CD4-positive, alpha-beta T cell (primary cell): ENCODE measurements around the gene POLR3K. TPM values are rescaled to one million over a fixed set of nuclear protein-coding genes. Genes with fewer than 3 reads are reported as not detected.

Experiments used
- ATAC-seq: fragments of 200-7000 bp; cut with Tn5 transposase; one replicate; pipeline ENCODE4 v1.10.0; 2022; ENCODE audit warnings: mild to moderate bottlenecking; ENCODE audit not compliant: poor library complexity
- CTCF ChIA-PET: fragments of 350-600 bp; sonication (Branson Sonifier 250); formaldehyde crosslinking; loops from one replicate; lab custom pipeline; 2021; ENCODE audit warnings: antibody characterized with exemption, inconsistent platforms; lab: Charles Lee
- POLR2A ChIA-PET: fragments of 350-600 bp; sonication (Branson Sonifier 250); formaldehyde crosslinking; loops from one replicate; lab custom pipeline; 2021; ENCODE audit warnings: antibody characterized with exemption, inconsistent platforms; lab: Charles Lee
- DNase-seq, 14 experiments: peaks; one replicate each; pipeline ENCODE4 v3.0.0-alpha.2; 2013 to 2020; ENCODE audit warnings: mixed read lengths in 2 of 14
- H3K27ac ChIP-seq, 2 donors: one replicate each; pipeline versions ENCODE4 v1.5.1 to v1.7.0; 2013; ENCODE audit warnings: low read length in 2 of 2, low read depth in 1 of 2, mild to moderate bottlenecking in 1 of 2
- H3K27me3 ChIP-seq, 2 experiments: 1 replicate in 1 of 2; 2 replicates in 1 of 2; pipeline versions ENCODE4 v1.6.1 to v1.7.0; 2013; ENCODE audit warnings: low read length in 2 of 2, control low read depth in 1 of 2, mild to moderate bottlenecking in 1 of 2, moderate library complexity in 1 of 2; ENCODE audit not compliant: insufficient read depth in 2 of 2, control insufficient read depth in 1 of 2
- H3K36me3 ChIP-seq: one replicate; pipeline ENCODE4 v1.6.1; 2013; ENCODE audit warnings: low read length, control low read depth; ENCODE audit not compliant: insufficient read depth
- H3K4me1 ChIP-seq: one replicate; pipeline ENCODE4 v1.6.1; 2013; ENCODE audit warnings: low read length, control low read depth; ENCODE audit not compliant: insufficient read depth
- H3K4me3 ChIP-seq: one replicate; pipeline ENCODE4 v1.5.1; 2013; ENCODE audit warnings: mild to moderate bottlenecking, low read length, moderate library complexity
- H3K9me3 ChIP-seq, 2 experiments: 1 replicate in 1 of 2; 2 replicates in 1 of 2; pipeline versions ENCODE4 v1.6.1 to v1.7.0; 2013; ENCODE audit warnings: low read length in 2 of 2, mild to moderate bottlenecking in 2 of 2, control low read depth in 1 of 2, moderate library complexity in 1 of 2; ENCODE audit not compliant: control insufficient read depth in 1 of 2, insufficient read depth in 1 of 2
- H3K27ac Mint-ChIP-seq: one replicate; pipeline ENCODE4 v1.8.0; 2020; ENCODE audit warnings: mixed read lengths
- H3K27me3 Mint-ChIP-seq: one replicate; pipeline ENCODE4 v1.8.0; 2021; ENCODE audit warnings: mixed read lengths
- H3K36me3 Mint-ChIP-seq: one replicate; pipeline ENCODE4 v1.8.0; 2021; ENCODE audit warnings: low read depth, mixed read lengths
- H3K4me1 Mint-ChIP-seq: one replicate; pipeline ENCODE4 v1.8.0; 2021; ENCODE audit warnings: low read depth, mixed read lengths
- H3K4me3 Mint-ChIP-seq: one replicate; pipeline ENCODE4 v1.8.0; 2020; ENCODE audit warnings: mild to moderate bottlenecking, mixed read lengths
- H3K9me3 Mint-ChIP-seq: one replicate; pipeline ENCODE4 v1.8.0; 2020; ENCODE audit warnings: mixed read lengths
- CTCF ChIP-seq: fragments of 200-600 bp; IDR thresholded peaks from one replicate; pipeline ENCODE4 v1.8.0; 2022; ENCODE audit warnings: antibody characterized with exemption, mild to moderate bottlenecking
- intact Hi-C, 2 experiments: fragments of 100-400 bp; cut with DNase I in 1 of 2; cut with micrococcal nuclease in 1 of 2; formaldehyde crosslinking; loops; one replicate each; pipeline versions ENCODE4 v1.15.1 to v1.9.0; 2023 to 2025; cut with DNase I, micrococcal nuclease
- total RNA-seq, 174 experiments: library from RNA in 2 of 174; stranded (reverse) in 2 of 174; gene quantifications; one replicate each; pipeline ENCODE4 v1.2.3 and lab custom pipeline; 2021 to 2026

Gene POLR3K
- total RNA-seq, 2 experiments from 2014 or later: 4.1 TPM

GRCh38 chr16:71210-71539 lies 17.8 kb upstream of the POLR3K start:
- H3K4me3 Mint-ChIP-seq: no peak overlapping the region
- no peak for TF ChIP-seq CTCF
- no peaks in the 10 kb centered on the region for H3K36me3 Mint-ChIP-seq

GRCh38 chr16:69181-69580 lies 15.8 kb upstream of the POLR3K start:
- peaks cover 24 to 38% of the 10 kb centered on the region in 2 experiments for H3K27me3 ChIP-seq
- H3K9me3 Mint-ChIP-seq: no peaks in the 10 kb centered on the region
- H3K4me1 ChIP-seq: peaks cover 14% of the 10 kb centered on the region
- no peak for TF ChIP-seq CTCF
- ATAC-seq (no peak), DNase-seq (no peak)
- H3K4me3 ChIP-seq: no peak overlapping the region
- no peak overlapping the region for H3K27ac ChIP-seq
- peaks cover 5% of the 10 kb centered on the region for H3K4me1 Mint-ChIP-seq
- no peak overlapping the region for H3K4me3 Mint-ChIP-seq
- no peaks in the 10 kb centered on the region for H3K36me3 Mint-ChIP-seq
- no peak overlapping the region for H3K27ac Mint-ChIP-seq
- CTCF ChIA-PET: interaction anchor here (1.1 kb wide), 1 partner anchor 38 kb away, joined by 3 read pairs; no protein-coding TSS in a partner anchor
- POLR2A ChIA-PET: no interaction called here
- peaks cover 58% of the 10 kb centered on the region for H3K27me3 Mint-ChIP-seq
- no peaks in the 10 kb centered on the region for H3K36me3 ChIP-seq
- intact Hi-C loops: no loop called here
- peaks cover 0 to 12% of the 10 kb centered on the region in 2 experiments for H3K9me3 ChIP-seq

More at GRCh38 chr16:71210-71539, 17.8 kb upstream of the POLR3K start:
- Histone ChIP-seq H3K4me3 (no peak overlapping the region), H3K9me3 (peaks cover 0 to 12% of the 10 kb centered on the region in 2 experiments), H3K36me3 (no peaks in the 10 kb centered on the region), H3K27ac (no peak overlapping the region), H3K4me1 (peaks cover 15% of the 10 kb centered on the region), H3K27me3 (peaks cover 24 to 39% of the 10 kb centered on the region in 2 experiments)
- DNase-seq (no peak), ATAC-seq (no peak)
- H3K9me3 Mint-ChIP-seq: no peaks in the 10 kb centered on the region
- H3K27ac Mint-ChIP-seq: no peak overlapping the region
- peaks cover 56% of the 10 kb centered on the region for H3K27me3 Mint-ChIP-seq
- intact Hi-C loops: no loop called here
- POLR2A ChIA-PET: no interaction called here
- CTCF ChIA-PET: no interaction called here
- H3K4me1 Mint-ChIP-seq: peaks cover 13% of the 10 kb centered on the region

GRCh38 chr16:67884-68789 lies 14.7 kb upstream of the POLR3K start:
- no peak for TF ChIP-seq CTCF
- Mint-ChIP-seq H3K4me3 (no peak overlapping the region), H3K27ac (no peak overlapping the region), H3K4me1 (peaks cover 5% of the 10 kb centered on the region), H3K36me3 (no peaks in the 10 kb centered on the region), H3K9me3 (no peaks in the 10 kb centered on the region), H3K27me3 (peaks cover 47% of the 10 kb centered on the region)
- H3K27ac ChIP-seq: no peak overlapping the region
- CTCF ChIA-PET: interaction anchor here (6.3 kb wide), 1 partner anchor 28 kb away, joined by 105 read pairs; no protein-coding TSS in a partner anchor
- H3K4me1 ChIP-seq: peaks cover 14% of the 10 kb centered on the region
- H3K27me3 ChIP-seq: peaks cover 19 to 29% of the 10 kb centered on the region in 2 experiments
- ATAC-seq: no peak
- H3K4me3 ChIP-seq: no peak overlapping the region
- intact Hi-C loops: no loop called here
- H3K36me3 ChIP-seq: no peaks in the 10 kb centered on the region
- H3K9me3 ChIP-seq: peaks cover 0 to 12% of the 10 kb centered on the region in 2 experiments
- no peak for DNase-seq
- POLR2A ChIA-PET: no interaction called here
